ENCODE data around the gene C22orf39. TPM values are rescaled to one million over a fixed set of nuclear protein-coding genes. Genes with fewer than 3 reads are reported as not detected.
"Not testable (repeated sequence)": the region's sequence is repeated elsewhere in the genome, so short reads cannot be mapped to it uniquely, and the experiment has no call there.

Gene C22orf39
- total RNA-seq, 4 donors from 2014 or later = 15.8 to 54.0 (median 24.7) TPM

- no peak overlapping the region for H3K27ac ChIP-seq
- no peak overlapping the region for H3K4me3 ChIP-seq
- H3K36me3 ChIP-seq = peaks cover 0 to 64% (median 4%) of the 10 kb centered on the region in 3 donors
- TF ChIP-seq POLR2A (IDR thresholded peaks at IDR 0.05) = no peak
- peaks cover 13 to 31% (median 17%) of the 10 kb centered on the region in 3 donors for H3K4me1 ChIP-seq
- no peaks in the 10 kb centered on the region for H3K9me3 ChIP-seq
- DNase-seq = no peak
- 61 to 81% methylated on average over 2 of the region's 2 CpGs for WGBS, 2 donors
- intact Hi-C loops (cut with DNase I) = no loop called here
- H3K27me3 ChIP-seq = no peaks in the 10 kb centered on the region
These were observed 5.3 kb downstream of the C22orf39 start for GRCh38 chr22:19442166-19442565.

GRCh38 chr22:19440411-19441195, 6.9 kb downstream of the C22orf39 start:
- Histone ChIP-seq H3K27me3 (no peaks in the 10 kb centered on the region), H3K36me3 (peaks cover 4 to 79% (median 4%) of the 10 kb centered on the region in 3 donors), H3K9me3 (no peaks in the 10 kb centered on the region), H3K27ac (no peak overlapping the region), H3K4me1 (peaks cover under 1 to 17% (median 6%) of the 10 kb centered on the region in 3 donors), H3K4me3 (no peak overlapping the region)
- no peak for DNase-seq
- TF ChIP-seq CTCF (IDR thresholded peaks at IDR 0.05) (no peak), POLR2A (IDR thresholded peaks at IDR 0.05) (no peak)
- intact Hi-C loops (cut with DNase I) = no loop called here
- WGBS, 2 donors = 89 to 95% methylated on average over 6 to 8 of the region's 8 CpGs

- no peak for DNase-seq
- H3K4me3 ChIP-seq = no peak overlapping the region
- no peaks in the 10 kb centered on the region for H3K9me3 ChIP-seq
- intact Hi-C loops (cut with DNase I) = no loop called here
- TF ChIP-seq POLR2A (IDR thresholded peaks at IDR 0.05) = no peak
- TF ChIP-seq CTCF (IDR thresholded peaks at IDR 0.05) = no peak
- peaks cover 0 to 82% (median 4%) of the 10 kb centered on the region in 3 donors for H3K36me3 ChIP-seq
- peaks cover 0 to 23% (median 6%) of the 10 kb centered on the region in 3 donors for H3K4me1 ChIP-seq
- no peaks in the 10 kb centered on the region for H3K27me3 ChIP-seq
- H3K27ac ChIP-seq = peak overlapping the region in 2 of 4 donors; percentile 17 to 25
- WGBS, 2 donors = 60 to 74% methylated on average over 7 of the region's 7 CpGs
These were observed 9.2 kb downstream of the C22orf39 start for GRCh38 chr22:19438298-19438697.

- Histone ChIP-seq H3K36me3 (peaks cover 0 to 65% (median 4%) of the 10 kb centered on the region in 3 donors), H3K4me1 (peaks cover 0 to 30% (median 9%) of the 10 kb centered on the region in 3 donors)
- DNase-seq; H3K27ac ChIP-seq; H3K9me3 ChIP-seq; H3K4me3 ChIP-seq; intact Hi-C loops (cut with DNase I); H3K27me3 ChIP-seq: not testable (repeated sequence)
- WGBS, 2 donors = 88 to 89% methylated on average over 8 to 9 of the region's 9 CpGs
These were observed 10.9 kb downstream of the C22orf39 start for GRCh38 chr22:19436444-19437161.

GRCh38 chr22:19434829-19435580, 12.5 kb downstream of the C22orf39 start:
- H3K27ac ChIP-seq = no peak overlapping the region
- H3K4me1 ChIP-seq = peaks cover 3 to 40% (median 19%) of the 10 kb centered on the region in 3 donors
- peaks cover 0 to 50% (median 4%) of the 10 kb centered on the region in 3 donors for H3K36me3 ChIP-seq
- H3K9me3 ChIP-seq = no peaks in the 10 kb centered on the region
- intact Hi-C loops (cut with DNase I) = no loop called here
- H3K27me3 ChIP-seq = no peaks in the 10 kb centered on the region
- DNase-seq = no peak
- no peak for TF ChIP-seq CTCF (IDR thresholded peaks at IDR 0.05)
- no peak for TF ChIP-seq POLR2A (IDR thresholded peaks at IDR 0.05)
- H3K4me3 ChIP-seq = no peak overlapping the region
- WGBS, 2 donors = 70 to 94% methylated on average over 2 of the region's 2 CpGs
